Neural cell (in vitro differentiated cells): ENCODE results near the gene TM9SF3.

ENCODE experiments used
- CTCF ChIP-seq: fragments of 450-650 bp; IDR thresholded peaks from 2 replicates; pipeline ENCODE4 v1.5.1; 2014; ENCODE audit warnings: antibody characterized with exemption, mild to moderate bottlenecking, moderate library complexity; ENCODE audit not compliant: poor library complexity, severe bottlenecking
- EP300 ChIP-seq: fragments of 450-650 bp; conservative IDR thresholded peaks from 2 replicates; pipeline ENCODE4 v1.6.1; 2014; ENCODE audit warnings: antibody characterized with exemption, mild to moderate bottlenecking, moderate library complexity; ENCODE audit not compliant: poor library complexity, severe bottlenecking
- EZH2 ChIP-seq: fragments of 200-600, 300-800 bp; shearing (Covaris generic), sonication (generic); IDR thresholded peaks from 2 replicates; pipeline ENCODE4 v1.6.1; 2014; ENCODE audit warnings: antibody characterized with exemption, low read length, borderline replicate concordance, mild to moderate bottlenecking; ENCODE audit not compliant: insufficient read depth, poor library complexity, severe bottlenecking
- REST ChIP-seq: IDR thresholded peaks from 2 replicates; pipeline ENCODE4 v1.6.1; 2012; ENCODE audit warnings: borderline replicate concordance

- TF ChIP-seq CTCF (no peak), EZH2 (no peak), REST (no peak), EP300 (no peak)
These were observed 33.3 kb upstream of the TM9SF3 start for GRCh38 chr10:96619796-96620773.
